GM04504 (cell line): Measurements from ENCODE around the gene PGS1.

Experiments used
- DNase-seq: peaks from one replicate; pipeline ENCODE4 v3.0.0-alpha.2; 2012; ENCODE audit warnings: low read depth

The PGS1 gene

GRCh38 chr17:78364436-78365281 lies 13.8 kb upstream of the PGS1 start:
- DNase-seq, result no peak

GRCh38 chr17:78365561-78366108 lies 12.8 kb upstream of the PGS1 start:
- DNase-seq, result no peak

- no peak for DNase-seq
Measured at GRCh38 chr17:78366109-78366848, 12.2 kb upstream of the PGS1 start.

GRCh38 chr17:78367193-78367592 lies 11.3 kb upstream of the PGS1 start:
- DNase-seq, result no peak

GRCh38 chr17:78368348-78368747 lies 10.1 kb upstream of the PGS1 start:
- no peak for DNase-seq

GRCh38 chr17:78368854-78369495 lies 9.5 kb upstream of the PGS1 start:
- DNase-seq, result no peak

GRCh38 chr17:78369791-78370381 lies 8.6 kb upstream of the PGS1 start:
- no peak for DNase-seq

GRCh38 chr17:78371056-78371455 lies 7.4 kb upstream of the PGS1 start:
- DNase-seq, result no peak

- no peak for DNase-seq
Measured at GRCh38 chr17:78372841-78373240, 5.6 kb upstream of the PGS1 start.

- DNase-seq, result no peak
Measured at GRCh38 chr17:78374189-78374588, 4.3 kb upstream of the PGS1 start.

GRCh38 chr17:78374631-78375274 lies 3.7 kb upstream of the PGS1 start:
- DNase-seq, result no peak

- DNase-seq, result peak; percentile 85
Measured at GRCh38 chr17:78375401-78376151, 2.9 kb upstream of the PGS1 start.

GRCh38 chr17:78376161-78376560 lies 2.3 kb upstream of the PGS1 start:
- no peak for DNase-seq

- no peak for DNase-seq
Measured at GRCh38 chr17:78377858-78378224, 608 bp upstream of the PGS1 start.

- peak; percentile 74 for DNase-seq
Measured at GRCh38 chr17:78379131-78379491, 662 bp downstream of the PGS1 start.

- DNase-seq, result no peak
Measured at GRCh38 chr17:78380370-78380769, 1.9 kb downstream of the PGS1 start.

GRCh38 chr17:78381601-78382232 lies 3.3 kb downstream of the PGS1 start:
- no peak for DNase-seq

- peak; percentile 98 for DNase-seq
Measured at GRCh38 chr17:78383725-78384471, 5.4 kb downstream of the PGS1 start.

GRCh38 chr17:78384479-78385175 lies 6.2 kb downstream of the PGS1 start:
- DNase-seq, result no peak
